Upper lobe of left lung (tissue), 4 donors: ENCODE data around the gene HIC1.

ENCODE experiments used
- EP300 ChIP-seq, 4 donors: sonication (generic); formaldehyde crosslinking; IDR thresholded peaks; one replicate each; pipeline ENCODE4 v1.5.1; 2017; ENCODE audit warnings: antibody characterized with exemption in 4 of 4, control low read depth in 2 of 4
- POLR2A ChIP-seq, 4 donors: fragments of 450-650 bp; IDR thresholded peaks; one replicate each; pipeline ENCODE4 v1.5.1; 2016 to 2017; ENCODE audit warnings: antibody characterized with exemption in 4 of 4, mild to moderate bottlenecking in 2 of 4
- POLR2AphosphoS5 ChIP-seq, 2 donors: sonication (generic); formaldehyde crosslinking; IDR thresholded peaks; one replicate each; pipeline ENCODE4 v1.5.1; 2017; ENCODE audit warnings: antibody characterized with exemption in 2 of 2
- TF ChIP-seq, protein P1 (sequence below), 6 experiments: fragments of 450-650 bp in 4 of 6; fragments of 200-600 bp in 2 of 6; sonication (generic) in 2 of 6; IDR thresholded peaks; one replicate each; pipeline ENCODE4 v1.5.1; 2016 to 2019; ENCODE audit warnings: antibody characterized with exemption in 6 of 6

DNA sequence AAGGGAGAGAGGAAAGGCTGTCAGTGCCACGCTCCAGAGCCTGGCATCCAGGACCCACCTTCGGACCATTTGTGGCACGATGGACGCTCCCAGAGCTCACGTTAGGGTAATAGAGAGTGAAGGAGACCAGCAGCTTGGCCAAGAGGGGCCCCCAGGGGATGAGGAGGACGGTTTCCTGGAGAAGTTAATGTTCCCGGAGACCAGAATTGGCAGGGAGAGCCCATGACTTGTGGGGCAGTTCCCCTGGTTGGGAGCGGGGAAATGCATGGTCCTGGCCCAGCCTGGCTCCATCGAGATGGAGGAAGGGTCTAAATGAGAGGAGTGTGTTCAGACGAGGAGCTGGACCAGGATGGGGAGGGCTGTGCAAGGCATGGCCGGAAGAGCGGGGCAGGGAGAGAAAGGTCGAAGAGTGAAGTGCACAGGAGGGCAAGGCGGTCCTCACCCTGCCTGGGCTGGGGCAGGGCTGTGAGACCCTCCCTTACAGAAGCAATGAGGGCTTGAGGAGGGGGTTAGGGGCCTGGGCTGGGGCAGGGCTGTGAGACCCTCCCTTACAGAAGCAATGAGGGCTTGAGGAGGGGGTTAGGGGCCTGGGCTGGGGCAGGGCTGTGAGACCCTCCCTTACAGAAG, 2.9 kb upstream of the HIC1 start:
- TF ChIP-seq, protein P1, sequence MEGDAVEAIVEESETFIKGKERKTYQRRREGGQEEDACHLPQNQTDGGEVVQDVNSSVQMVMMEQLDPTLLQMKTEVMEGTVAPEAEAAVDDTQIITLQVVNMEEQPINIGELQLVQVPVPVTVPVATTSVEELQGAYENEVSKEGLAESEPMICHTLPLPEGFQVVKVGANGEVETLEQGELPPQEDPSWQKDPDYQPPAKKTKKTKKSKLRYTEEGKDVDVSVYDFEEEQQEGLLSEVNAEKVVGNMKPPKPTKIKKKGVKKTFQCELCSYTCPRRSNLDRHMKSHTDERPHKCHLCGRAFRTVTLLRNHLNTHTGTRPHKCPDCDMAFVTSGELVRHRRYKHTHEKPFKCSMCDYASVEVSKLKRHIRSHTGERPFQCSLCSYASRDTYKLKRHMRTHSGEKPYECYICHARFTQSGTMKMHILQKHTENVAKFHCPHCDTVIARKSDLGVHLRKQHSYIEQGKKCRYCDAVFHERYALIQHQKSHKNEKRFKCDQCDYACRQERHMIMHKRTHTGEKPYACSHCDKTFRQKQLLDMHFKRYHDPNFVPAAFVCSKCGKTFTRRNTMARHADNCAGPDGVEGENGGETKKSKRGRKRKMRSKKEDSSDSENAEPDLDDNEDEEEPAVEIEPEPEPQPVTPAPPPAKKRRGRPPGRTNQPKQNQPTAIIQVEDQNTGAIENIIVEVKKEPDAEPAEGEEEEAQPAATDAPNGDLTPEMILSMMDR (IDR thresholded peaks at IDR 0.05) = no peak
- TF ChIP-seq EP300 (IDR thresholded peaks at IDR 0.05) (no peak), POLR2A (IDR thresholded peaks at IDR 0.05) (no peak), POLR2AphosphoS5 (IDR thresholded peaks at IDR 0.05) (no peak)
